Peyer's patch (tissue), 4 donors: Measurements from ENCODE around the gene CREG1. TPM values are rescaled to one million over a fixed set of nuclear protein-coding genes. Genes with fewer than 3 reads are reported as not detected.

Experiments used
- DNase-seq, 3 donors: peaks; one replicate each; pipeline ENCODE4 v3.0.0-alpha.2; 2017 to 2019
- H3K27ac ChIP-seq, 4 donors: fragments of 200-600 bp; sonication (generic); one replicate each; pipeline ENCODE4 v1.5.1; 2016 to 2019
- H3K27me3 ChIP-seq, 2 donors: fragments of 200-600 bp; sonication (generic); one replicate each; pipeline ENCODE4 v1.5.1; 2019
- H3K36me3 ChIP-seq, 3 donors: fragments of 200-600 bp; sonication (generic); one replicate each; pipeline ENCODE4 v1.5.1; 2016 to 2019
- H3K4me1 ChIP-seq, 4 donors: fragments of 200-600 bp; sonication (generic); one replicate each; pipeline ENCODE4 v1.5.1; 2016 to 2019
- H3K4me3 ChIP-seq, 4 donors: fragments of 200-600 bp; sonication (generic); 1 replicate in 3 of 4; 2 replicates in 1 of 4; pipeline ENCODE4 v1.5.1; 2016 to 2019; ENCODE audit warnings: mild to moderate bottlenecking in 1 of 4
- H3K9me3 ChIP-seq, 4 donors: fragments of 200-600 bp; sonication (generic); one replicate each; pipeline ENCODE4 v1.5.1; 2016 to 2019; ENCODE audit warnings: mild to moderate bottlenecking in 1 of 4
- CTCF ChIP-seq, 6 experiments: fragments of 450-650 bp in 4 of 6; fragments of 200-600 bp in 2 of 6; sonication (generic) in 1 of 6; IDR thresholded peaks; one replicate each; pipeline ENCODE4 v1.5.1; 2017 to 2019; ENCODE audit warnings: antibody characterized with exemption in 6 of 6, mild to moderate bottlenecking in 3 of 6, moderate library complexity in 1 of 6
- POLR2A ChIP-seq, 2 donors: fragments of 450-650 bp; IDR thresholded peaks; one replicate each; pipeline ENCODE4 v1.5.1; 2017; ENCODE audit warnings: antibody characterized with exemption in 2 of 2, mild to moderate bottlenecking in 2 of 2, moderate library complexity in 2 of 2
- total RNA-seq, 4 donors: library from RNA; depleted of rRNA; stranded (reverse); fragments of >200 nt; gene quantifications; one replicate each; pipeline ENCODE4 v1.1.0, GENCODE V29; 2016

CREG1 gene
- total RNA-seq, 4 donors from 2014 or later: 50.3 to 80.3 (median 67.6) TPM

- no peaks in the 10 kb centered on the region for H3K9me3 ChIP-seq
- no peaks in the 10 kb centered on the region for H3K36me3 ChIP-seq
- H3K4me3 ChIP-seq: no peak overlapping the region
- H3K27me3 ChIP-seq: no peaks in the 10 kb centered on the region
- peaks cover 0 to 6% (median 0%) of the 10 kb centered on the region in 4 donors for H3K4me1 ChIP-seq
- H3K27ac ChIP-seq: peak overlapping the region in 1 of 4 donors; percentile 2
- DNase-seq: peak in 2 of 3 donors; percentile 74 to 79
- TF ChIP-seq POLR2A (IDR thresholded peaks at IDR 0.05): no peak
- no peak for TF ChIP-seq CTCF (IDR thresholded peaks at IDR 0.05)
Measured at GRCh38 chr1:167499664-167500101, 53.9 kb downstream of the CREG1 start.

GRCh38 chr1:167499106-167499505, 54.5 kb downstream of the CREG1 start:
- Histone ChIP-seq H3K27ac (no peak overlapping the region), H3K36me3 (no peaks in the 10 kb centered on the region), H3K27me3 (no peaks in the 10 kb centered on the region), H3K4me3 (no peak overlapping the region), H3K9me3 (no peaks in the 10 kb centered on the region), H3K4me1 (peaks cover 0 to 6% (median 0%) of the 10 kb centered on the region in 4 donors)
- TF ChIP-seq CTCF (IDR thresholded peaks at IDR 0.05): no peak
- no peak for TF ChIP-seq POLR2A (IDR thresholded peaks at IDR 0.05)
- no peak for DNase-seq

DNA sequence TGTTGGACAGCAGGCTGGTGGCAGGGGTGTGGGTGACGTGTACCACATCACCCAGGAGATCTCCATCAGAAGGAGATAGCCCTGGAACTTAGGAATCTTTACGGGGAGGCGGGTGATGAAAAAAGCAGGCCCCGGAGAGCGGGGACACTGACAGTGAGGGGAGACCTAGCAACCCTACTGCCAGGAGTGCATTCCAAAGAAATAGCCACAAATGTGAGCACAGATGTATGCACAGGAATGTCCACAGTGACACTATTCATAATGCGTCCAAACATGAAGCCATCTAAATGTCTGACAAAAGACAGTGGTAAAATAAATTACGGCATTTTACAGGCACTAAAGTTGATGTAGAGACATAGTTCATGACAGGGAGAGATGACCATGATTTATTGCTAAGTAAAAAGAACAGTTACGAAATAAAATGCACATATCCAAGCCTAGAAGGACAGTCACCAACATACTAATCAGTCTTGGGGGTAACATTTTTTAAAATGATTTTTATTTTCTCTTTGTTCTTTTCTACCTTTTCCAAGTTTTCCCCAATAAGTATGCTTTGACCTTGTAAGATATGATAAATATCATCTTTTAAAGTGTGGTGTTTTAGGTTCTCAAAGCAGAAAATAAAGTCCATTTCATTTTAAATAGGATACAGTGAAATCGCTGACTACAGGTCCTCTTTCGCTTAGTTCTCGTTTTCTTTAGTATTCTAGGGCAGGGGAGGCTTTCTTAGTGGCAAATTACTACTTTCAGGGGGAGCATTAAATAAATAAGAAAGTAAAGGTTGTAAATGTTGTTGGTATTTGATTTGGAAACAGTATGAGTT, 56.6 kb downstream of the CREG1 start:
- Histone ChIP-seq H3K27me3 (no peaks in the 10 kb centered on the region), H3K36me3 (no peaks in the 10 kb centered on the region), H3K4me1 (peaks cover 0 to 6% (median 0%) of the 10 kb centered on the region in 4 donors), H3K27ac (no peak overlapping the region), H3K4me3 (no peak overlapping the region), H3K9me3 (no peaks in the 10 kb centered on the region)
- DNase-seq: peak in 2 of 3 donors; percentile 2 to 24
- TF ChIP-seq CTCF (IDR thresholded peaks at IDR 0.05): no peak
- no peak for TF ChIP-seq POLR2A (IDR thresholded peaks at IDR 0.05)

- H3K27ac ChIP-seq: no peak overlapping the region
- H3K4me3 ChIP-seq: no peak overlapping the region
- H3K9me3 ChIP-seq: no peaks in the 10 kb centered on the region
- no peak for DNase-seq
- no peaks in the 10 kb centered on the region for H3K36me3 ChIP-seq
- H3K4me1 ChIP-seq: no peaks in the 10 kb centered on the region
- H3K27me3 ChIP-seq: no peaks in the 10 kb centered on the region
- TF ChIP-seq POLR2A (IDR thresholded peaks at IDR 0.05) (no peak), CTCF (IDR thresholded peaks at IDR 0.05) (no peak)
Measured at GRCh38 chr1:167493372-167493771, 60.2 kb downstream of the CREG1 start.

GRCh38 chr1:167492481-167492910, 61.1 kb downstream of the CREG1 start:
- no peaks in the 10 kb centered on the region for H3K27me3 ChIP-seq

More at GRCh38 chr1:167492481-167492910, 61.1 kb downstream of the CREG1 start:
- TF ChIP-seq POLR2A (IDR thresholded peaks at IDR 0.05): no peak
- Histone ChIP-seq H3K36me3 (no peaks in the 10 kb centered on the region), H3K9me3 (no peaks in the 10 kb centered on the region), H3K4me1 (no peaks in the 10 kb centered on the region), H3K27ac (peak overlapping the region in 1 of 4 donors; percentile 42), H3K4me3 (no peak overlapping the region)
- peak in 2 of 3 donors; percentile 7 to 28 for DNase-seq
